Fibroblast of skin of right quadriceps (primary cell): Measurements from ENCODE around the gene PLPP1.

Experiments used
- DNase-seq: peaks from one replicate; pipeline ENCODE4 v3.0.0-alpha.2; 2013

The PLPP1 gene

DNA sequence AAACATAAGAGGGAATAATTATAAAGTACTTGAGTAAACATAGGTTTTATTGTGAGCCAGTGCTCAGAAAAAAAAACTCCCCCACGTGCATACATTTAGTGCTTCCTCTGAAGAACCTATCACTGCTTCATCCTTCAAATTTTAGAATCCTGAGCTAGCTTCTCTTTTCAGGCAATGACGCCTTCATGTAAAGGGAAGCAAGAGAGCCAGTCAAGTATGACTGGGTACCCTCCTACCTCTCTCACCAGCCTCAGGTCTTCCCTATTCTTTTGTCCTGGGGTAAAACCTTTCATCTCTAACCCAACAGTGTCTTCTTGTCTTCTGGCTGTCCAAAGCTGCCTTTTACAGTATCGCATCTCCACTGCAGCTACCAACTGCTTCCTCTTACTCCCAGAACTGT, 32.0 kb downstream of the PLPP1 start:
- DNase-seq: no peak

DNA sequence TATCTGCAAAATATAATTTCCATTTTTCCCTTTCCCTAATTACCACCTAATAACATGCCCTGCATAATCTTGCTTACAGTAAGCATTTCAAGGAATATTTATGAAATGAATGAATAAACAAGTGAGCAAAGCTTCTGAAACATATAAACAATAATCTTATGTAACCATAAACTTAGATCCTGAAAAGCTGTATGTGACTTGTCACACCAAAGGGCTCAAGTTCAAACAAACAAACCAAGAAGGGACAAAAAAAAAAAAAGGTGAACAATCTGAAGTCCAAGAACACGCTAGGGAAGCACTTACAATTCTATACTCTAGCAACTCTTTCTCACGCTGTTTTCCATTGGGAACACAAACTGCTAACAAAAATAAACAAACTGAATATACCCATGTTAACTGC, 36.3 kb downstream of the PLPP1 start:
- no peak for DNase-seq

DNA sequence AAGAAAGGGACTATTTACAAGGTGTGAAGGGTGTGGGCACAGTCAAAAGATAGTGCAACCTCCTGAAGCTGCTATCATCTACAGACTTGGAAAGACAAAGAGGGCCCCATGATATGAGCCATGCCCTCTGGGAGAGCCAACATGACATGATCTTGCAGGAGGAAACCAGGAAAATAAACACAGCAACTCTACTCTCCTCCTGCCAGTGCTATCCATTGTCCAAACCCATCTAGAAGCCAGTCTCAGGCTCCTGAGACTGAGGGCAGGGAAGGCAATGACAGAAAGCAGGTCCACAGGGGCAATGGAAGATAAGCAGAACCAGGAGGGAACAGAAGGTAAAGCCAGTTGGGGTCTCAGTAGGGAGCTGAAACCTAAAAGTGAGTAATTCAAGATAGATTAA, 37.1 kb downstream of the PLPP1 start:
- DNase-seq: no peak

DNA sequence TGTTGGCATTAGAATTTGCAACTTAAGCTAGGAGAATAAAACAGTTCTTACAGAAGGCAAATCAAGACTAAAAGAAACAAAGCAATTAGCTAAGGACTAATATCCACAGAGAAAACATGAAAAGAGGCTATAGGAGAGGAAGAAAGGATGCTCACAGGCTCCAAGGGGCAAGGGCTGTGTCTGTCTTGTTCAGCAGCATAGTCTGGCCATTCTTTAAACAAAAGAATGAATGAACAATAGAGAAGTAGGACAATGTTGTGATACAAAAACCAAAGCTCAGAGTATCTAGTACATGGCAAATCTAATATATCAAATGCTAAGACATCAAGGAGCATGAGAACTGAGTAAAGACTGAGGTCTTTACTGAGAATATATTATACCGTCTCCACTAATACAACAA, 39.5 kb downstream of the PLPP1 start:
- no peak for DNase-seq

DNA sequence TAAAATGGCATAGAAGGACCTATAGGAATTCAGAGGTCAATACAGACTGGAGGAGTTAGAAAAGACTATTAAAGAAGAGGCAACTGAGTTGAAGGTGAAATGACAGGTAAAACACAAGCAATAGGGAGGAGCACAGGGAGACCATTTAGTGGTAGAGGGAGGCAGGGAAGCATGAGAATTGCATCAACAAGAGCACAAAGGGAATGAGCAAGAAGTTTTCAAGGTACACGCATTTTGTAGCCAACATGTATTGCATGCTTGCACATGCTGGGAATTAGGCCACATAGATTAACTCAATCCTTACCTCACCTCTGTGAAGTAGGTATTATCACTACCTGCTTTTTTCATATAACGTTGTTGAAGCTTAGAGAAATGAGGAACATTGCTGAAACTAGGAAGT, 42.3 kb downstream of the PLPP1 start:
- no peak for DNase-seq

DNA sequence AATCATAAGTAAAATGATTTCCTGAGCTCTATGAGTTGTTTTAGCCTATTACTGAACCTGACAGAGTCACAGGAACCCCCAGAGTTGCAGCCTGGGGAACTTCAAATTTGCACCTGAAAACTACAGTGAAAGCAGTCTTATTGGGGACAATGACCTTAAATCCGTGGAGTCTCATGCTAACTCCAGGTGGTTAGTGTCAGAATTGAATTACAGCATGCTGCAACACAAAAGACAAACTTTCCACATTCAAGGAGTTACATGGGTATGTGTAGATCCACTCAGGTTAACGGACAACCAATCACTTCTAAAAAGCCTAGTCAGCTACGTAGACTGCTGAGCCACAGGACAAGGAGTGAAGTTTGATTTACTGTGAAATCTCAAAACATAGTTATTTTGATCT, 49.7 kb downstream of the PLPP1 start:
- DNase-seq: no peak

DNA sequence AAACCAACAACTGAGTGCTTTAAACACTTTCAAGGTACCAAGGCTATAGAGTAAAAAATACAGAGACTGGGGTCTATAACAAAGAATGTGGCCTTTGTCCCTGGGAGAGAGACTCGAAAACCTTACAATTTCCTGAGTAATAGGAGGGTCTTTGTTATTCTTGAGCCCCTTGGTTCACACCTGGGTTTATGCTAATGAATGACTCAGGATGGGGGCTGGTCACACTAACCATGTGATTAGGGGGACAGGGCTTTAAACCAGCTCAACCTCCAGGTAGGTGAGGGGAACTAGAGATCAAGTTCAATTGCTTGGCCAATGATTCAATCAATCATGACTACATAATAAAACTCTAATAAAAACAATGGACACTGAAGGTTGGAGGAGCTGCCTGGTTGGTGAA, 50.2 kb downstream of the PLPP1 start:
- no peak for DNase-seq

DNA sequence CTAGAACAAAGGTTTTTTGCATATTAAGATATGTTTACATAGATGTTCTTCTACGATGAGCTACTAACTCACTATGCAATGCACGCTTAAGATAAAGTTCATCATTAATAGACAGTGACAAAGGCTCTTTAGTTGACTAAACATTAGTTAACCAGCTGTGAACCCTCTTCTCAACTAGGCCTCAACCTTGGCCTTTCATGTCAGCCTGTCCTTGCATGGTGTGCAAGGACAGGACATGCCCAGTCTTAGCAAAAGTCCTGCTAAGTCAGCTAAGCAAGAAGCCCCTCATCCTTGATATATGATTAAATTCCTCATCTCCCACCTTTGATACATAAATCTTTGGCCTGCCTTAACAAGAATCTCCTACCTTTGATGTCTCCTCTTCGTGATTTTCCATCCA, 50.9 kb downstream of the PLPP1 start:
- no peak for DNase-seq

DNA sequence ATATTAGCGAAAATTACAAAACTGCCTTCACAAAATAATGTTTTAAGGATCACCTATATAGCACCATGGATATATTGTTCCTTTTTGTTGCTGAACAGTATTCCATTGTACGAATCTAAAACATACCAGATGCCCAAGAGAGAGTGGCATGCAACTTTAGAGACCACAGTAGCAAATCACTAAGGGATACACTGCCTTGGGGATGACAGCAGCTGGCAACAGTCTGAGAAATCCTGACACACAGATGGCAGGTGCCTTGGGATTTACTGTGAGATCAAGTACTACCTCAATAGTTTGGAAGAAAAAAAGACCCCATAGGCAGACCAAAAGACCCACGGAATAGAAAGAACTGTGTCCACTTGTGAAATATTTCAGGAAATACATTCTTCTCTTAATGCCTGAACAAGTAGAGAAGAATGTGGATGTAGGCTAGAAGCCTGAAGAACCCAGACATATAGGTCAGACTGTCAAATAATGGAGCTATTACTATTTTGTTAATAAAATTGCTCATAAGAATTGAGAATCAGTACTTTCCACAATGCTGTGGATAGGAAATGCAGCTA, 53.4 kb downstream of the PLPP1 start:
- peak; percentile 47 for DNase-seq

DNA sequence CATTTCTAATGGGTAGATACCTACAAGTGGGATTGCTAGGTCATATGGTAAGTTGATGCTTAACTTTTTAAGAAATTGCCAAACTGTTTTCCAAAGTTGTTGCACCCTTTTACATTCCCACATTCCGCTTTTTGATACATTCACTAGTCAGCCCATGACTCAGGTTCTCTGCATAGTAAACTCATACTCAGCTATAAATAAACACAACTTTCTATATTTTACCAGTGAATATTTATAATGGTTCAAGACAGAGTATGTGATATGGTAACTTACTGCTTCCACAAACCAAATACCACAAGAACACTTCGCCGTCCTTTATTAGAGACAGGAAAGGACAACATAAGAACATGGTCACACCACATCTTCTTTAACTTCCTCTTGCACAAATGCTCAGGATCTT, 54.0 kb downstream of the PLPP1 start:
- peak; percentile 66 for DNase-seq

DNA sequence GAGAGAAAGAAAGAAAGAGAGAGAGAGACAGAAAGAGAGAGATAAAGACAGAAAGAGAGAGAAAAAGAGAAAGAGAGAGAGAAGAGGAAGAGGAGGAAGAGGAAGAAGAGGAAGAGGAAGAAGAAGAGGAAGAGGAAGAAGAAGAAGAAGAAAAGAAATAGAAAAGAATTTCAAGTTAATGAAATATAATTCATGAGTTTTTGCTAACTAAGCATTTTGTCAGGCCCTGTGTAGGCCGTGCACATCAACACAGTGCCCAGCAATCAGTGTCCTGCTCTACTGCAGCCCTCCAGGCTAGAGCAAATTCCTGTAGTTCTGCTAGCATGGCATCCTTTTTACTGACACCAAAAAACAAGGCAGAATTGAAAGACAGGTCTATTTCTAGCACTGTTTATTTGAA, 62.1 kb downstream of the PLPP1 start:
- DNase-seq: no peak

DNA sequence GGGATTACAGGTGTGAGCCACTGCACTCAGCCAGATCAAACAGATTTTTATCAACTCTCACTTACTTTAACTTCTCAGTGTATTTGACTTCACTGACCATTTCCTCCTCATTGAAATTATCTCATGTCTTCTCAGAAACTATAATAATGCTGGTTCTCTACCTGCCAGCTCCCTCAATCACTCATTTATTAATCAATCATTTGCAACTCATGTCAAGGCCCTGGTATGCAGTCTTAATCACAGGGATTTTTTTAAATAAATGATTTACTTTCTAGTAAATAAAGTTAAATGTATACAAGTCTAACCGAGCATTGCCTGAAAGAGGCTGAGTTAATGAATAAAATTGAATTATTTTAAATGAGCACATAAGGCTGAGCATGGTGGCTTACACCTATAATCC, 63.3 kb downstream of the PLPP1 start:
- no peak for DNase-seq

DNA sequence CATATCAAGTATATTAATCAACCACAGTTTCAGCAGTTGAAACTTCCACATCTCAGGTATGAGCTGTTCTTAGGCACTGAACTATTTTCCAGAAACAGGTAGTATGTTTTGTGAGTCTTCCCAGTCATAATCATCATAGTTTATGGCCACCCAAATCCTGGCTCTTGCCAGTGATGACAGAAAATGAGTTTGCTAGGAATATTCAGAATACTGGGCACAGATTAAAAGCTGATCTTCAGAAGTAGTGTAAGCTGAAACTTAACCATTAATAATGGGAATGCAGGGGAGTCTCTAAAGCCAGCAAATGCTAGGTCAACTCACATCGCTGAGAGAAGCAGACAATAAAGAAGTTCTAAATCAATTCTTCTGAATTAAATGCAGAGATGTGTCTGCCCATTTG, 64.5 kb downstream of the PLPP1 start:
- no peak for DNase-seq

DNA sequence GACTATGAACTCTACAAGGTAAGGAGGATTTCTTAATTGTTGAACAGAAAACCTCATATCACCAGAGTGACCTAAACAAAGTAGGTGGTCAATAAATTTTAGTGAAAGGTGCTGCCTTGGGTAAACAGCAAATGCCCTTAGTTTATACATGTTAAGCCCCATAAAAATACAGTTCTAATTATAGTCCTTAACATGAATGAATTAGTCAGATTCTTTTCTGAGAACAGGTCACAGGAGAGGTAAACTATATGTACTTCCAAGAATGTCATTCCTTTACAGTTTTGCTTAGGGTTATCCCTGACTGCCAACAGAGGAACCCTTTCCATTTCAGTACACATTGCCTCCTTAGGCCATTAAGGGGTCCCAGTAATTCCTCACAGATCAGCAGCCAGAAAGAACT, 64.9 kb downstream of the PLPP1 start:
- no peak for DNase-seq

DNA sequence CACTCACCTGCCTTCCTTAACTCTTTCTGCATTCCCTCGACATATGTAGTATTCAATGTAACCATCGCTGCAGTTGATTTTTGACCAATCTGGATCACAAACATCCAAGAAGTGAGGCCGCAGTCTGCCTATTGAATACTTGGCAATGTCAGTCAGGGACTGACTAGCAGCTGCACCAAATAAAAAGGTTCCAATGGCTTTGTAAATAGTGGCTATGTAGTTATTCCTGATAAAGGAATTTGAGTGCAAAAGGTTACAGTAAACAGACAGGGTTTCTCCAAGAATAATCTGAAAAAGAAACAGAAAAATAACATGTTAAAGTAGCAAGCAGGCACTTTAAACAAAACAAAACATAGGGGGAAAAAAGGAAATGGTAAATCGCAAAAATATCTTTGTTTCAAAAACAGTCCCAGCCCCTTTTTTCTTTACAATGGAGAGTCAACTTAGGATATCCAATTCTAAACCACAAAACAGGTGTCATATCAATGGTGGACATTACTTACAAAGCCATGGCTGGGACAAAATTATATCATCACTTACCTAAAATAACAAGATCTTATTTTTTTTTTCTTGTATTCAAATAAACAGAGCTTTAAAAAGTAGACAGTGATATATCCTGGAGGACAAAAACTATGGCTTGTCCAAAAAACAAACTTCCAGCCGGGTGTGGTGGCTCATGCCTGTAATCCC, 66.8 kb downstream of the PLPP1 start:
- no peak for DNase-seq

DNA sequence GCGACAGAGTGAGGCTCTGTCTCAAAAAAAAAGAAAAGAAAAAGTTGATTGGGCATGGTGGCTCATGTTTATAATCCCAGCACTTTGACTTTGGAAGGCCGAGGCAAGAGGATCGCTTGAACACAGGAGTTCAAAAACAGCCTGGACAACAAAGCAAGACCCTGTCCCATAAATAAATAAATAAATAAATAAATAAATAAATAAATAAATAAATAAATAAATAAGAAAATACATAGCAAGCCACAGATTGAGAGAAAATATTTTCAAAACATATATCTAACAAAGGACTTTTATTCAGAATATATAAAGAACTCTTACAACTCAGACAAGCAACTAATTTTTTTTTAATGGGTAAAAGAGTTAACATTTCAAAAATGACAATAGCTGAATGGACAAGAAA, 71.2 kb downstream of the PLPP1 start:
- no peak for DNase-seq

DNA sequence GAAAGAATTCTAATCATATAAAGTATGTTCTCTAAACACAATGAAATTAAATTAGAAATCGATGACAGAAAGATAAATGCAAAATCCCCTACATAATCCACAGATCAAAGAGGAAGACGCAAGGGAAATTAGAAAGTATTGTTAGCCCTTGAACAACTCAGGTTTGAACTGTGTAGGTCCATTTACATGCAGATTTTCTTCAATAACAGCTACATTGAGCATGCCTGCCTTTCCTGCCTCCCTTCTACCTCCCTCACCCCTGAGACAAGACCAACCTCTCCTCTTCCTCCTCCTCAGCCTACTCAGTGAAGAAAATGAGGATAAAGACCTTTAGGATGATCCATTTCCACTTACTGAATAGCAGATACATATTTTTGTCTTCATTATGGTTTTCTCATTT, 75.2 kb downstream of the PLPP1 start:
- no peak for DNase-seq

DNA sequence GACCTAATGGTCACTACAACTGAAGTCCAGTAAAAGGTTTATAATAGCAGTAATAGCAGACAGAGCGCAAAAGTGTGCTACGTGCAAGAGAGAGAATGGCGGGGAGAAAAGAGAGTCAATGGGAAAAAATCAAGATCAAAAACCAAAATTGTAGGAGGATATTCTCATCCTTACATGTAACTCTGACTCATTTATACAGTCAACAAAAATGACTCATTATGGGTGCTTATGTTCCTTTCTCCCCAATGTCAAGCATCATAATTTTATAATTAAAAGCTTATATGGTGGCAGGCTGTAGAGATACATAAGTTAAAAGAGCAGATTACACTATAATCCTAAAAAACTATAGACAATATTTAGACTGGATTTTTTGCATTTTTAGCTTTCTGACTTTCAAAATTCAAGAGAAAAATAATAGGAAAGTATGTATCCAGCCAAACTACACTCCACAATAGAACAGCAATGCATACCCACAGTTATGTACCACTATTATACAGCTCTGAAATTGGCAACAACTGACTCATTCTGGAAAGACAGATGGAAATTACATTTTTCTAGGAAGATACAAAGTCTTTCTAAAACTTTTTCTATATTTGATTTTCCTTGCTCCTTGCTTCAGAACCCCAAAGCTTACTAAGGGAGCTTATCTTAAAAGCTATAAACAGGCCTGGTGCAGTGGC, 78.4 kb downstream of the PLPP1 start:
- peak; percentile 68 for DNase-seq

DNA sequence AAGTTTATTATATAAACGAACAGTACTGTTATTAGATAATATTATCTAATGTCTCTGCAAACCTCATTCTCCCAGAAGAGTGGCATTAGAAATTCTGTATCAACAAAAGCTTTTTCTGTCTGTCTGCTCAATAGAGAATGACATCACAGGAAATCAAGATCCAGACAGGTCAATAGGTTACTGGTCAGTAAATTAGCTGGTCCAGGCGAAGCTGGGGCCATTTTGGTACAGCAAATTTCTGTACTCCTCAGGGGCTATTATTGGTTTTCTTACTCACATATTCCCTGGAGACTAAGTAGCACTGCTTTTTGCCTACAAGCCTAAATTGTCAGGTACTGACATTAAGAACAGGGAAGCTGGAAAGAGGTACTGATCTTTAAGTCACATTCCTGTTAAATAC, 80.5 kb downstream of the PLPP1 start:
- DNase-seq: no peak

DNA sequence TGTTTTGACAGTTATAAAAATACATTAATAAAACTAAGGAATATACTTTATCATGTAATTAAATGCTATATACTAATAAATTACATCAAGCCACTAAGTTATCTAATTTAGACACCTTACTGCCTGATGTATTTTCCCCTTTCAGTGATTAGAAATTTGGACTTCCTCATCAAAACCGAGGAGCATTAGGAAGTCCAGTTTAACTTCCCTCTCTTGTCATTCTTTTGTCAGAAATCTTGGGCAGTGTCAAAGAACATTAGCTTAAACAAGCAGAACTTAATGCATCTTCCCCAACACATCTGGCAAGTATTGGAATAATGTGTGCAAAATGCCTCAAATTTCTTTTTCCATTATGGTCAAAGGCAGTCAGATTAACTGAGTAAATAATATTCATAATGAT, 81.6 kb downstream of the PLPP1 start:
- DNase-seq: no peak

DNA sequence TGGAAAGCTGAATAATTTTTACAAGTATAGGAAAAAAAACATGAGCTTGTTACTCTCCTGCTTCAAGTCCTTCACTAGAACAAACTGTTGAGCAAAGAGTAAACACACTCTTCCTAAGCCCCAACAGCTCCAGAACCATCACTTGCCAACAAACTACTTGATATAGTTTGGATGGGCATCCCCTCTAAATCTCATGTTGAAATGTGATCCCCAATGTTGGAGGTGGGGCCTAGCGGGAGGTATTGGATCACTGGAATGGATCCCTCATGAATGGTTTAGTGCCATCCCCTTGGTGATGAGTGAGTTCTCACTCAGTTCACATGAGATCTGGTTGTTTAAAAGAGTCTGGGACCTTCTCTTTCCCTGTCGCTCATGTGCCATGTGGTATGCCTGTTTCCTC, 82.8 kb downstream of the PLPP1 start:
- no peak for DNase-seq

DNA sequence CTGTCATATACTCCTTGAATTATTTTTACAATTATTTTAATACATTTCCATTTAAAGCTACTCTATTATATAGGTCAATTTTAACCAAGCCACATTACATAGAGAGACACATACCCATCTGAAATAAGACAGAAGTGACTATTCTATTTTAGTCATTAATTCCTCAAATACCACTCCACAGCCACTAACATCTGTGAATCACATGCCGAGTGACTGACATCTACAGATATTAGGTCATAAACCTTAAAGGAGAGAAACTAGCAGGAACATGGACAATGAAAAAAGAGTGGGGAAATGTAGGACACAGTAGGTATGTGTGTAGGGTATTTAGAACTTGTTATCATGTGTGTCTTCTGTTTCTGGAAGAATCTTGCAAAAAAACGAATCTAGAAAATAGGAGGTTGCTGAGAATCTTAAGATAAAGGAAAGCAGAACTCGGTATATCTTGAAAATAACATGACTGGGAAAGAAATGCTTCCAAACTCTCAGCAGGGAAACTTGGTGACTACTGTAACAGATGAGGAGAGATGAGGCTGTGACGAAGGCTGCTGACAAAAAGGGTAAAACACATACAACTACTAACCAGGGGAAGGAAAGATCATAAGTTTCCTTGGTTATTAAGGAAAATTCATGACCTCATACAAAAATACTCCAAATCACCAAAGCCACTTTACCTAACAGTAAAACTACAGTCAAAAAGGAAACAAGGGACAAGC, 84.6 kb downstream of the PLPP1 start:
- peak; percentile 69 for DNase-seq

DNA sequence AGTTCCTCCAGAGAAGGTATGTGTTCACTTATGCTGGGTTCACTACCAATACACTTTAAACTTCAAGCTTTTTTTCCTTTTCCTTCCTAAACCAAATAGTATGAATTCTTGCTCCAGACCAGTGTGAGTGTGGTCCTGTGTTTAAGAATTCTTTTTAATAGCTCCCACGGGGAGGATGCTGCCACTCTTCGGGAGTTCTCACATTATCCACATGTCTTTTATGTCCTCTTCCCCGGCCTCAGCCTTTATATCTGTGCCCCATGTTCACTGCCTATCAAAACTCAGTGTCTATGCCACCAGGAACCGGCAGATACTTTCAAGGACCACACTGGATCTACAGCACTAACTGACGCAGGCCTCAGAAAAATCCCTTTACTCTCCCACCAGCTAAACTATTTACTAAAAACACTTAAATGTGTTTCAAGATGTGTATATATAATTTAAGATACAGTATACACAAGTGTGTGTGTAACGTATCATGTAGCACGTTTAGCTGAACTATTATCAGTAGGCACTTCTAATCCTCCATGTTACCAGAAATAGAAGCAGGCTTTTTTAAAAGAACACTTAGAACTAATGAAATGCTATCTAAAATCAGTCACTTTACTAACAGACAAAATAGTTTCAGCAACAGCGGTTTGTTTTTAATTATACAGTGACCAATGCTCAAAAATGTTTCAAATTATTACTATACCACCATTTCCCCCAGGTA, 88.0 kb downstream of the PLPP1 start:
- DNase-seq: no peak
